Esophagus muscularis mucosa (tissue), 4 donors: ENCODE measurements around the gene FBH1. TPM values are rescaled to one million over a fixed set of nuclear protein-coding genes. Genes with fewer than 3 reads are reported as not detected.

ENCODE experiments used
- DNase-seq: peaks from one replicate; pipeline ENCODE4 v3.0.0-alpha.2; 2017; ENCODE audit errors: extremely low spot score
- H3K27ac ChIP-seq, 4 donors: fragments of 200-600 bp; sonication (generic); replicated peaks in 1 of 4; 1 replicate in 3 of 4; 2 replicates in 1 of 4; pipeline ENCODE4 v1.5.1; 2016 to 2019; ENCODE audit warnings: mild to moderate bottlenecking in 1 of 4
- H3K27me3 ChIP-seq, 4 donors: fragments of 200-600 bp; sonication (generic); one replicate each; pipeline versions ENCODE4 v1.5.1 to v1.6.0; 2016 to 2019
- H3K36me3 ChIP-seq, 4 donors: fragments of 200-600 bp; sonication (generic); one replicate each; pipeline ENCODE4 v1.5.1; 2016 to 2019
- H3K4me1 ChIP-seq, 4 donors: fragments of 200-600 bp; sonication (generic); one replicate each; pipeline ENCODE4 v1.5.1; 2016 to 2019
- H3K4me3 ChIP-seq, 4 donors: fragments of 200-600 bp; sonication (generic); 1 replicate in 2 of 4; 2 replicates in 2 of 4; pipeline ENCODE4 v1.5.1; 2016 to 2019; ENCODE audit warnings: mild to moderate bottlenecking in 4 of 4, moderate library complexity in 1 of 4
- H3K9me3 ChIP-seq, 4 donors: fragments of 200-600 bp; sonication (generic); 1 replicate in 3 of 4; 2 replicates in 1 of 4; pipeline ENCODE4 v1.5.1; 2016 to 2019
- EP300 ChIP-seq: sonication (generic); formaldehyde crosslinking; IDR thresholded peaks from one replicate; pipeline ENCODE4 v1.6.1; 2017; ENCODE audit warnings: antibody characterized with exemption
- POLR2A ChIP-seq: fragments of 450-650 bp; IDR thresholded peaks from one replicate; pipeline ENCODE4 v1.6.1; 2017; ENCODE audit warnings: antibody characterized with exemption, moderate library complexity, mild to moderate bottlenecking, low read depth
- POLR2AphosphoS5 ChIP-seq, 2 donors: sonication (generic); formaldehyde crosslinking; IDR thresholded peaks; one replicate each; pipeline ENCODE4 v1.6.1; 2017; ENCODE audit warnings: antibody characterized with exemption in 2 of 2
- WGBS: methylation state at CpG from one replicate; pipeline ENCODE4 v1.1.5; 2018; 5-methylcytosine and 5-hydroxymethylcytosine counted together
- intact Hi-C: fragments of 100-400 bp; cut with DNase I; formaldehyde crosslinking; loops from one replicate; pipeline ENCODE4 v1.15.1; 2023
- total RNA-seq, 4 donors: library from RNA; depleted of rRNA; stranded (reverse); fragments of >200 nt; gene quantifications; one replicate each; pipeline versions ENCODE4 v1.1.0 to v1.2.1, GENCODE V29; 2016
- TF ChIP-seq, protein P1 (sequence below), 3 experiments: fragments of 200-600 bp in 2 of 3; fragments of 450-650 bp in 1 of 3; sonication (generic) in 2 of 3; IDR thresholded peaks; one replicate each; pipeline ENCODE4 v1.5.1; 2017 to 2019; ENCODE audit warnings: antibody characterized with exemption in 3 of 3, mild to moderate bottlenecking in 2 of 3, moderate library complexity in 1 of 3

Gene FBH1
- total RNA-seq, 4 donors from 2014 or later: 90.3 to 93.0 (median 92.3) TPM

- Histone ChIP-seq H3K9me3 (peaks cover 0 to 6% (median 3%) of the 10 kb centered on the region in 4 donors), H3K27ac (no peak overlapping the region), H3K36me3 (peaks cover 10 to 45% (median 24%) of the 10 kb centered on the region in 4 donors), H3K4me1 (peaks cover 30 to 44% (median 37%) of the 10 kb centered on the region in 4 donors), H3K4me3 (no peak overlapping the region), H3K27me3 (no peaks in the 10 kb centered on the region)
- DNase-seq: no peak
- intact Hi-C loops: loop anchor here (5.0 kb wide), 1 partner anchor 81 kb away; the partner anchor contains the start of gene GDI2
- TF ChIP-seq POLR2AphosphoS5 (IDR thresholded peaks at IDR 0.05) (no peak), EP300 (no peak), POLR2A (no peak)
- TF ChIP-seq, protein P1, sequence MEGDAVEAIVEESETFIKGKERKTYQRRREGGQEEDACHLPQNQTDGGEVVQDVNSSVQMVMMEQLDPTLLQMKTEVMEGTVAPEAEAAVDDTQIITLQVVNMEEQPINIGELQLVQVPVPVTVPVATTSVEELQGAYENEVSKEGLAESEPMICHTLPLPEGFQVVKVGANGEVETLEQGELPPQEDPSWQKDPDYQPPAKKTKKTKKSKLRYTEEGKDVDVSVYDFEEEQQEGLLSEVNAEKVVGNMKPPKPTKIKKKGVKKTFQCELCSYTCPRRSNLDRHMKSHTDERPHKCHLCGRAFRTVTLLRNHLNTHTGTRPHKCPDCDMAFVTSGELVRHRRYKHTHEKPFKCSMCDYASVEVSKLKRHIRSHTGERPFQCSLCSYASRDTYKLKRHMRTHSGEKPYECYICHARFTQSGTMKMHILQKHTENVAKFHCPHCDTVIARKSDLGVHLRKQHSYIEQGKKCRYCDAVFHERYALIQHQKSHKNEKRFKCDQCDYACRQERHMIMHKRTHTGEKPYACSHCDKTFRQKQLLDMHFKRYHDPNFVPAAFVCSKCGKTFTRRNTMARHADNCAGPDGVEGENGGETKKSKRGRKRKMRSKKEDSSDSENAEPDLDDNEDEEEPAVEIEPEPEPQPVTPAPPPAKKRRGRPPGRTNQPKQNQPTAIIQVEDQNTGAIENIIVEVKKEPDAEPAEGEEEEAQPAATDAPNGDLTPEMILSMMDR (IDR thresholded peaks at IDR 0.05): no peak
- WGBS: 53% methylated on average over 2 of the region's 2 CpGs
Measured at GRCh38 chr10:5893321-5893720, 3.3 kb downstream of the FBH1 start.

DNA sequence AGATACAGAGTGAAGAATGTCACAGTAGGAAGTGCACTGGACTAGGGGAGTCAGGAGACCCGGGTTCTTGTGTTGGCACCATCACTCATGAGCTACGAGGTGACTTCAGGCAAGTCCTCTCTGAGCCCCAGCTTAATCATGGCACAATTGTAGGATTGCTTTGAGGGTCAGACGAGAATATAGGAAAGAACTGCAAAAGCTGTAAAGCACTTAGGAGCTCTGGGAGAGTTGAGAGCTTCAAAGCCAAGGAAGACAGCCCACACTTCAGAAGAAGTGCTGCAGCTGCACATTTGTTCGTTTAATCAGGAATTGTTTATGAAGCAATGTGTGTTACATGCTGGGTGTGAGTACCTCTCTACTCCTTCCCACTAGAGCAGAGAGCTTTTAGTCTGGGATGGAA is 4.4 kb downstream of the FBH1 start:
- H3K27ac ChIP-seq: no peak overlapping the region
- no peaks in the 10 kb centered on the region for H3K27me3 ChIP-seq
- 75% methylated on average over 4 of the region's 4 CpGs for WGBS
- TF ChIP-seq POLR2A: no peak
- no peak for TF ChIP-seq EP300
- no peak for TF ChIP-seq POLR2AphosphoS5 (IDR thresholded peaks at IDR 0.05)
- TF ChIP-seq, protein P1 (IDR thresholded peaks at IDR 0.05): no peak
- peaks cover 10 to 47% (median 24%) of the 10 kb centered on the region in 4 donors for H3K36me3 ChIP-seq
- peaks cover 0 to 7% (median 3%) of the 10 kb centered on the region in 4 donors for H3K9me3 ChIP-seq
- DNase-seq: no peak
- no peak overlapping the region for H3K4me3 ChIP-seq
- intact Hi-C loops: loop anchor here (5.0 kb wide), 1 partner anchor 82 kb away; the partner anchor contains the start of gene GDI2
- H3K4me1 ChIP-seq: peaks cover 23 to 40% (median 29%) of the 10 kb centered on the region in 4 donors

DNA sequence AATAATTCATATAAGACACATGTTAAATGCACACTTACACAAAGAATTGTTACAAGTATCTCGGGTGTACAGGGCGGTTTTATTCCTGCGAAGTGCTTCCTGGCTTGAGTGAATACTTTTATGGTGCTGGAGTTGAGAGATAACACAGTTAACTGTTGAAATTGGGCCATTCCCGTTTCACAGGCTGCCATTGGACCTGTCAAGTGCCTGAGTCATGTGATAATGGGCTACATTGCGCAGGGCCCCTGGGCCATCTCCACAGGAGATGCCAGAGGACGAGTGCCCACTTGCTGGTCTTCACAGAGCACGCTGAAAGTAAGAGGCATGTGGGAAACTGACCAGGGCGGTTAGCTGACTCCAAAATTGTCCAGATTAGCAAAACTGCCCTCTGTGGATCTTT is 4.8 kb downstream of the FBH1 start:
- H3K4me3 ChIP-seq: no peak overlapping the region
- TF ChIP-seq, protein P1 (IDR thresholded peaks at IDR 0.05): no peak
- no peak for TF ChIP-seq POLR2AphosphoS5 (IDR thresholded peaks at IDR 0.05)
- no peak for TF ChIP-seq POLR2A
- TF ChIP-seq EP300: no peak
- no peak for DNase-seq
- no peaks in the 10 kb centered on the region for H3K27me3 ChIP-seq
- peaks cover 23 to 40% (median 29%) of the 10 kb centered on the region in 4 donors for H3K4me1 ChIP-seq
- intact Hi-C loops: loop anchor here (5.0 kb wide), 1 partner anchor 83 kb away; the partner anchor contains the start of gene GDI2
- peaks cover 10 to 47% (median 24%) of the 10 kb centered on the region in 4 donors for H3K36me3 ChIP-seq
- H3K9me3 ChIP-seq: peaks cover 0 to 7% (median 3%) of the 10 kb centered on the region in 4 donors
- H3K27ac ChIP-seq: no peak overlapping the region
- WGBS: 89% methylated on average over 8 of the region's 8 CpGs

GRCh38 chr10:5895365-5895764 is 5.3 kb downstream of the FBH1 start:
- H3K4me1 ChIP-seq: peaks cover 23 to 40% (median 29%) of the 10 kb centered on the region in 4 donors
- intact Hi-C loops: no loop called here

GRCh38 chr10:5895804-5896203 is 5.8 kb downstream of the FBH1 start:
- intact Hi-C loops: no loop called here
- Histone ChIP-seq H3K27ac (no peak overlapping the region), H3K9me3 (peaks cover 0 to 7% (median 3%) of the 10 kb centered on the region in 4 donors), H3K27me3 (no peaks in the 10 kb centered on the region), H3K36me3 (peaks cover 10 to 47% (median 24%) of the 10 kb centered on the region in 4 donors), H3K4me3 (no peak overlapping the region), H3K4me1 (peaks cover 21 to 40% (median 26%) of the 10 kb centered on the region in 4 donors)
- TF ChIP-seq POLR2AphosphoS5 (IDR thresholded peaks at IDR 0.05) (no peak), POLR2A (no peak), EP300 (no peak)
- TF ChIP-seq, protein P1 (IDR thresholded peaks at IDR 0.05): no peak
- DNase-seq: no peak
- WGBS: 88% methylated on average over 9 of the region's 9 CpGs

More at GRCh38 chr10:5895365-5895764, 5.3 kb downstream of the FBH1 start:
- no peak overlapping the region for H3K4me3 ChIP-seq
- H3K9me3 ChIP-seq: peaks cover 0 to 7% (median 3%) of the 10 kb centered on the region in 4 donors
- no peak overlapping the region for H3K27ac ChIP-seq
- H3K27me3 ChIP-seq: no peaks in the 10 kb centered on the region
- H3K36me3 ChIP-seq: peaks cover 10 to 47% (median 24%) of the 10 kb centered on the region in 4 donors
- no peak for TF ChIP-seq EP300
- no peak for DNase-seq
- 91% methylated on average over 3 of the region's 3 CpGs for WGBS
